Uterus (tissue), 2 donors: ENCODE data around the gene TMOD4.

Source experiments
- CTCF ChIP-seq, 4 experiments: fragments of 200-600 bp in 2 of 4; fragments of 450-650 bp in 2 of 4; sonication (generic) in 2 of 4; IDR thresholded peaks; one replicate each; pipeline ENCODE4 v1.5.1; 2016 to 2019; ENCODE audit warnings: antibody characterized with exemption in 4 of 4, mild to moderate bottlenecking in 2 of 4, moderate library complexity in 1 of 4
- POLR2A ChIP-seq, 2 donors: fragments of 450-650 bp; IDR thresholded peaks; one replicate each; pipeline ENCODE4 v1.6.1; 2016; ENCODE audit warnings: antibody characterized with exemption in 2 of 2, mild to moderate bottlenecking in 1 of 2, moderate library complexity in 1 of 2

GRCh38 chr1:151137789-151138188, 38.0 kb downstream of the TMOD4 start:
- TF ChIP-seq CTCF (IDR thresholded peaks at IDR 0.05) (no peak), POLR2A (IDR thresholded peaks at IDR 0.05) (no peak)
